ENCODE data around the gene PPFIBP1. TPM values are rescaled to one million over a fixed set of nuclear protein-coding genes. Genes with fewer than 3 reads are reported as not detected.
"Not testable (repeated sequence)": the region's sequence is repeated elsewhere in the genome, so short reads cannot be mapped to it uniquely, and the experiment has no call there.

The PPFIBP1 gene
- polyA plus RNA-seq, 1 experiment = 47.5 TPM

GRCh38 chr12:27583057-27583797 is 59.2 kb downstream of the PPFIBP1 start:
- ChIA-PET POLR2A (no interaction called here), CTCF (interaction anchor here (1.3 kb wide), 1 partner anchor 9 kb away, joined by 4 read pairs; no protein-coding TSS in a partner anchor)
- no peak overlapping the region for H3K4me3 ChIP-seq (ENCODE audit: low read depth, low read length)
- TF ChIP-seq CTCF (IDR thresholded peaks at IDR 0.05; ENCODE audit: insufficient read depth, low read depth, low read length) = no peak
- no peaks in the 10 kb centered on the region; the same call in 1 of the 2 replicates for H3K36me3 ChIP-seq (ENCODE audit: control insufficient read depth, insufficient read depth, low read length)
- no peaks in the 10 kb centered on the region for H3K27me3 ChIP-seq (ENCODE audit: control insufficient read depth, insufficient read depth, low read length)
- no peak for DNase-seq (ENCODE audit: low read depth)

GRCh38 chr12:27583981-27584380 is 60.0 kb downstream of the PPFIBP1 start:
- CTCF ChIA-PET = interaction anchor here (0.7 to 1.3 kb wide), 2 partner anchors 10 to 159 kb away, joined by 3 to 4 read pairs; no protein-coding TSS in a partner anchor

GRCh38 chr12:27585739-27586265 is 61.8 kb downstream of the PPFIBP1 start:
- no peaks in the 10 kb centered on the region for H3K36me3 ChIP-seq (ENCODE audit: control insufficient read depth, insufficient read depth, low read length)
- no peak for TF ChIP-seq CTCF (IDR thresholded peaks at IDR 0.05; ENCODE audit: insufficient read depth, low read depth, low read length)
- no peak for DNase-seq (ENCODE audit: low read depth)
- H3K4me3 ChIP-seq (ENCODE audit: low read depth, low read length) = no peak overlapping the region
- no peaks in the 10 kb centered on the region for H3K27me3 ChIP-seq (ENCODE audit: control insufficient read depth, insufficient read depth, low read length)
- ChIA-PET POLR2A (no interaction called here), CTCF (interaction anchor here (1.6 kb wide), 1 partner anchor 12 kb away, joined by 5 read pairs; no protein-coding TSS in a partner anchor)

More at GRCh38 chr12:27583981-27584380, 60.0 kb downstream of the PPFIBP1 start:
- TF ChIP-seq CTCF (IDR thresholded peaks at IDR 0.05; ENCODE audit: insufficient read depth, low read depth, low read length) = no peak
- no peak for DNase-seq (ENCODE audit: low read depth)
- Histone ChIP-seq H3K36me3 (ENCODE audit: control insufficient read depth, insufficient read depth, low read length) (no peaks in the 10 kb centered on the region), H3K27me3 (ENCODE audit: control insufficient read depth, insufficient read depth, low read length) (no peaks in the 10 kb centered on the region), H3K4me3 (ENCODE audit: low read depth, low read length) (no peak overlapping the region)
- POLR2A ChIA-PET = no interaction called here

GRCh38 chr12:27588075-27588730 is 64.2 kb downstream of the PPFIBP1 start:
- POLR2A ChIA-PET; H3K36me3 ChIP-seq (ENCODE audit: control insufficient read depth, insufficient read depth, low read length); H3K27me3 ChIP-seq (ENCODE audit: control insufficient read depth, insufficient read depth, low read length); DNase-seq (ENCODE audit: low read depth); H3K4me3 ChIP-seq (ENCODE audit: low read depth, low read length); CTCF ChIA-PET: not testable (repeated sequence)

- no peak for TF ChIP-seq CTCF (IDR thresholded peaks at IDR 0.05; ENCODE audit: insufficient read depth, low read depth, low read length)
- POLR2A ChIA-PET = no interaction called here
- no peaks in the 10 kb centered on the region for H3K27me3 ChIP-seq (ENCODE audit: control insufficient read depth, insufficient read depth, low read length)
- H3K4me3 ChIP-seq (ENCODE audit: low read depth, low read length) = no peak overlapping the region
- CTCF ChIA-PET = no interaction called here
- H3K36me3 ChIP-seq (ENCODE audit: control insufficient read depth, insufficient read depth, low read length) = no peaks in the 10 kb centered on the region; the same call in 1 of the 2 replicates
- DNase-seq (ENCODE audit: low read depth) = no peak
Observed at GRCh38 chr12:27588776-27589175, 64.8 kb downstream of the PPFIBP1 start.
